Keratinocyte (primary cell): ENCODE results near the gene TRAPPC2. TPM values are rescaled to one million over a fixed set of nuclear protein-coding genes. Genes with fewer than 3 reads are reported as not detected.

ENCODE experiments used
- DNase-seq: peaks from one replicate; pipeline ENCODE4 v3.0.0-alpha.2; 2011; ENCODE audit warnings: low read depth, missing footprints, low spot score
- FAIRE-seq: peaks from 2 replicates; lab custom pipeline; 2011; peaks lifted over from hg19 to GRCh38; lab: Jason Lieb, UNC
- H2AFZ ChIP-seq: 2 replicates; pipeline ENCODE4 v1.6.0; 2012; ENCODE audit warnings: low read length, control low read depth, inconsistent platforms; ENCODE audit not compliant: control insufficient read depth
- H3K27ac ChIP-seq: 2 replicates; pipeline ENCODE4 v1.5.1; 2011; ENCODE audit warnings: low read length; ENCODE audit not compliant: control insufficient read depth, insufficient read depth
- H3K27me3 ChIP-seq: 3 replicates; pipeline ENCODE4 v1.6.0; 2011; ENCODE audit warnings: low read length; ENCODE audit not compliant: control insufficient read depth, insufficient read depth; ENCODE audit errors: extremely low read depth
- H3K36me3 ChIP-seq, 2 experiments: 2 replicates in 1 of 2; 3 replicates in 1 of 2; pipeline ENCODE4 v1.5.1; 2011; ENCODE audit warnings: low read length in 2 of 2, mild to moderate bottlenecking in 1 of 2; ENCODE audit not compliant: control insufficient read depth in 2 of 2, insufficient read depth in 2 of 2; ENCODE audit errors: extremely low read depth in 1 of 2
- H3K4me1 ChIP-seq: 3 replicates; pipeline ENCODE4 v1.5.1; 2011; ENCODE audit warnings: low read length; ENCODE audit not compliant: control insufficient read depth, insufficient read depth; ENCODE audit errors: extremely low read depth
- H3K4me2 ChIP-seq: 3 replicates; pipeline ENCODE4 v1.6.0; 2011; ENCODE audit warnings: low read depth, low read length; ENCODE audit not compliant: control insufficient read depth, insufficient read depth; ENCODE audit errors: extremely low read depth
- H3K4me3 ChIP-seq, 3 experiments: fragments of 200-600 bp in 1 of 3; sonication (generic) in 1 of 3; 2 replicates in 2 of 3; 3 replicates in 1 of 3; pipeline ENCODE4 v1.5.1; 2011 to 2016; ENCODE audit warnings: low read length in 3 of 3, mild to moderate bottlenecking in 3 of 3, control low read depth in 2 of 3, inconsistent platforms in 1 of 3, low read depth in 1 of 3, mixed read lengths in 1 of 3, mixed run types in 1 of 3, moderate library complexity in 1 of 3; ENCODE audit not compliant: control insufficient read depth in 2 of 3, insufficient read depth in 2 of 3; ENCODE audit errors: extremely low read depth in 1 of 3
- H3K79me2 ChIP-seq: 2 replicates; pipeline ENCODE4 v1.6.0; 2012; ENCODE audit warnings: low read length; ENCODE audit not compliant: control insufficient read depth, insufficient read depth
- H3K9ac ChIP-seq: 3 replicates; pipeline ENCODE4 v1.6.0; 2011; ENCODE audit warnings: low read length; ENCODE audit not compliant: control insufficient read depth, insufficient read depth; ENCODE audit errors: extremely low read depth
- H3K9me1 ChIP-seq: 3 replicates; pipeline ENCODE4 v1.6.0; 2011; ENCODE audit warnings: low read length; ENCODE audit not compliant: control insufficient read depth, insufficient read depth; ENCODE audit errors: extremely low read depth
- H3K9me3 ChIP-seq: 2 replicates; pipeline ENCODE4 v1.5.1; 2012; ENCODE audit warnings: low read depth, low read length; ENCODE audit not compliant: control insufficient read depth
- H4K20me1 ChIP-seq: 3 replicates; pipeline ENCODE4 v1.6.0; 2011; ENCODE audit warnings: low read length; ENCODE audit not compliant: control insufficient read depth, insufficient read depth; ENCODE audit errors: extremely low read depth
- CTCF ChIP-seq, 3 experiments: IDR thresholded peaks in 1 of 3; conservative IDR thresholded peaks in 1 of 3; optimal IDR thresholded peaks in 1 of 3; 2 replicates in 2 of 3; 3 replicates in 1 of 3; pipeline versions ENCODE3 to v1.5.1; 2011; ENCODE audit warnings: low read length in 3 of 3, mild to moderate bottlenecking in 3 of 3, moderate library complexity in 2 of 3, control low read depth in 1 of 3, inconsistent platforms in 1 of 3; ENCODE audit not compliant: insufficient read depth in 2 of 3; ENCODE audit errors: extremely low read depth in 1 of 3
- EZH2 ChIP-seq: IDR thresholded peaks from one replicate; pipeline ENCODE4 v1.6.1; 2012; ENCODE audit warnings: inconsistent platforms, mild to moderate bottlenecking, low read length, moderate library complexity
- dilution Hi-C: fragments of 300-500 bp; cut with MboI; formaldehyde crosslinking; loops from one replicate; pipeline ENCODE4 v1.7.0; 2020; ENCODE audit warnings: low sequenced_read_pairs; ENCODE audit not compliant: extremely low pct_ligation_motif_present
- polyA plus RNA-seq, 5 experiments: library from polyadenylated mRNA; depleted of rRNA in 3 of 5; stranded (reverse) in 3 of 5; stranded (forward) in 1 of 5; unstranded in 1 of 5; fragments of >200 nt; gene quantifications; 1 replicate in 1 of 5; 2 replicates in 3 of 5; 3 replicates in 1 of 5; pipeline versions ENCODE4 v1.2.1 to v1.2.3, GENCODE V29; 2011 to 2012; ENCODE audit warnings: missing spikeins in 2 of 5, low read depth in 1 of 5, low replicate concordance in 1 of 5

TRAPPC2 gene
- polyA plus RNA-seq, 1 donor (not counting 4 experiments of a cell fraction or from before 2014, with no cell fraction given), result 19.0 TPM

- no peak for DNase-seq
- H3K9ac ChIP-seq, result no peak overlapping the region
- no peaks in the 10 kb centered on the region for H3K9me1 ChIP-seq
- no peaks in the 10 kb centered on the region for H3K27me3 ChIP-seq
- H3K4me1 ChIP-seq, result no peaks in the 10 kb centered on the region
- H3K4me2 ChIP-seq, result no peak overlapping the region
- dilution Hi-C loops, result no loop called here
- H3K4me3 ChIP-seq, result no peak overlapping the region
- peaks cover 24% of the 10 kb centered on the region in 2 experiments for H3K36me3 ChIP-seq
- no peak for FAIRE-seq
- no peaks in the 10 kb centered on the region for H3K9me3 ChIP-seq
- no peak overlapping the region for H3K27ac ChIP-seq
- H4K20me1 ChIP-seq, result no peaks in the 10 kb centered on the region
- H2AFZ ChIP-seq, result no peak overlapping the region
- TF ChIP-seq EZH2 (no peak), CTCF (optimal IDR thresholded peaks at IDR 0.05 in 1 of 3, IDR thresholded peaks at IDR 0.05 in 1 of 3, conservative IDR thresholded peaks at IDR 0.05 in 1 of 3; ENCODE audit: extremely low read depth in 1 of 3, insufficient read depth in 2 of 3, low read length in 3 of 3) (no peak)
- H3K79me2 ChIP-seq, result no peaks in the 10 kb centered on the region
These were observed 24.8 kb upstream of the TRAPPC2 start for GRCh38 chrX:13759152-13759718.

GRCh38 chrX:13756381-13756780 is 22.0 kb upstream of the TRAPPC2 start:
- dilution Hi-C loops, result no loop called here
- DNase-seq (no peak), FAIRE-seq (no peak)
- Histone ChIP-seq H3K27ac (no peak overlapping the region), H4K20me1 (no peaks in the 10 kb centered on the region), H3K4me3 (no peak overlapping the region), H3K36me3 (peaks cover 18 to 20% of the 10 kb centered on the region in 2 experiments), H3K4me1 (peaks cover 9% of the 10 kb centered on the region), H3K79me2 (no peaks in the 10 kb centered on the region), H3K27me3 (no peaks in the 10 kb centered on the region), H3K9ac (no peak overlapping the region), H3K9me3 (no peaks in the 10 kb centered on the region), H2AFZ (no peak overlapping the region), H3K9me1 (no peaks in the 10 kb centered on the region), H3K4me2 (no peak overlapping the region)
- TF ChIP-seq CTCF (optimal IDR thresholded peaks at IDR 0.05 in 1 of 3, IDR thresholded peaks at IDR 0.05 in 1 of 3, conservative IDR thresholded peaks at IDR 0.05 in 1 of 3; ENCODE audit: extremely low read depth in 1 of 3, insufficient read depth in 2 of 3, low read length in 3 of 3) (no peak), EZH2 (no peak)
